GM21717 (cell line): ENCODE data around the gene MCRIP2.
A peak's percentile ranks its signal among the peaks of the same experiment; 100 is the strongest.

Source experiments
- ATAC-seq: cut with Tn5 transposase; IDR thresholded peaks from one replicate; pipeline ENCODE4 v1.9.1; 2021; ENCODE audit warnings: mild to moderate bottlenecking, moderate library complexity; ENCODE audit not compliant: unreplicated experiment

MCRIP2 gene

DNA sequence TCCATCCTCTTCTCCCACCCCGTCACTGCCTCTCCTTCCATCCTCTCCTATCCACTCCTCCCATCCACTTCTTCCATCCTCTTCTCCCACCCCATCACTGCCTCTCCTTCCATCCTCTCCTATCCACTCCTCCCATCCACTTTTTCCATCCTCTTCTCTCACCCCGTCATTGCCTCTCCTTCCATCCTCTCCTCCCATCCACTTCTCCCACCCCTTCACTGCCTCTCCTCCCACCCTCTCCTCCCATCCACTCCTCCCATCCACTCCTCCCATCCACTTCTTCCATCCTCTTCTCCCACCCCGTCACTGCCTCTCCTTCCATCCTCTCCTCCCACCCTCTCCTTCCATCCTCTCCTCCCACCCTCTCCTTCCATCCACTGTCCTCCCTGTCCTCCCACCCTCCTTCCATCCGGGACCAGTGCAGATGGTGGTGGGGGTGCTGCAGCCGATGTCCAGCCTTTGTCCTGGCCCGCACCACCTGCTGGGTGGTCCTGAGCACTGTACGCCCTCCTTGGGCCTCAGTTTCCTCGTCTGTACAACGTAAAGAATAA, 9.7 kb upstream of the MCRIP2 start:
- no peak for ATAC-seq

DNA sequence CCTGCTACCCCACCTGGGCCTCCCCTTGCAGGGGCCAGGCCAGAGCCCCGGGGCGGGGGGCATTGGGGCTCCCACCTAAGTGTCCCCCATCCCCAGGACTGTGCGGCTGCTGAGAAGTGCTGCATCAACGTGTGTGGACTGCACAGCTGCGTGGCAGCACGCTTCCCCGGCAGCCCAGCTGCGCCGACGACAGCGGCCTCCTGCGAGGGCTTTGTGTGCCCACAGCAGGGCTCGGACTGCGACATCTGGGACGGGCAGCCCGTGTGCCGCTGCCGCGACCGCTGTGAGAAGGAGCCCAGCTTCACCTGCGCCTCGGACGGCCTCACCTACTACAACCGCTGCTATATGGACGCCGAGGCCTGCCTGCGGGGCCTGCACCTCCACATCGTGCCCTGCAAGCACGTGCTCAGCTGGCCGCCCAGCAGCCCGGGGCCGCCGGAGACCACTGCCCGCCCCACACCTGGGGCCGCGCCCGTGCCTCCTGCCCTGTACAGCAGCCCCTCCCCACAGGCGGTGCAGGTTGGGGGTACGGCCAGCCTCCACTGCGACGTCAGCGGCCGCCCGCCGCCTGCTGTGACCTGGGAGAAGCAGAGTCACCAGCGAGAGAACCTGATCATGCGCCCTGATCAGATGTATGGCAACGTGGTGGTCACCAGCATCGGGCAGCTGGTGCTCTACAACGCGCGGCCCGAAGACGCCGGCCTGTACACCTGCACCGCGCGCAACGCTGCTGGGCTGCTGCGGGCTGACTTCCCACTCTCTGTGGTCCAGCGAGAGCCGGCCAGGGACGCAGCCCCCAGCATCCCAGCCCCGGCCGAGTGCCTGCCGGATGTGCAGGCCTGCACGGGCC, 8.9 kb upstream of the MCRIP2 start:
- ATAC-seq, result no peak

DNA sequence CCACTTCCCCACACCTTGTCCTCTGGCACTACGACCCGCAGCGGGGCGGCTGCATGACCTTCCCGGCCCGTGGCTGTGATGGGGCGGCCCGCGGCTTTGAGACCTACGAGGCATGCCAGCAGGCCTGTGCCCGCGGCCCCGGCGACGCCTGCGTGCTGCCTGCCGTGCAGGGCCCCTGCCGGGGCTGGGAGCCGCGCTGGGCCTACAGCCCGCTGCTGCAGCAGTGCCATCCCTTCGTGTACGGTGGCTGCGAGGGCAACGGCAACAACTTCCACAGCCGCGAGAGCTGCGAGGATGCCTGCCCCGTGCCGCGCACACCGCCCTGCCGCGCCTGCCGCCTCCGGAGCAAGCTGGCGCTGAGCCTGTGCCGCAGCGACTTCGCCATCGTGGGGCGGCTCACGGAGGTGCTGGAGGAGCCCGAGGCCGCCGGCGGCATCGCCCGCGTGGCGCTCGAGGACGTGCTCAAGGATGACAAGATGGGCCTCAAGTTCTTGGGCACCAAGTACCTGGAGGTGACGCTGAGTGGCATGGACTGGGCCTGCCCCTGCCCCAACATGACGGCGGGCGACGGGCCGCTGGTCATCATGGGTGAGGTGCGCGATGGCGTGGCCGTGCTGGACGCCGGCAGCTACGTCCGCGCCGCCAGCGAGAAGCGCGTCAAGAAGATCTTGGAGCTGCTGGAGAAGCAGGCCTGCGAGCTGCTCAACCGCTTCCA, 8.1 kb upstream of the MCRIP2 start:
- ATAC-seq, result no peak

DNA sequence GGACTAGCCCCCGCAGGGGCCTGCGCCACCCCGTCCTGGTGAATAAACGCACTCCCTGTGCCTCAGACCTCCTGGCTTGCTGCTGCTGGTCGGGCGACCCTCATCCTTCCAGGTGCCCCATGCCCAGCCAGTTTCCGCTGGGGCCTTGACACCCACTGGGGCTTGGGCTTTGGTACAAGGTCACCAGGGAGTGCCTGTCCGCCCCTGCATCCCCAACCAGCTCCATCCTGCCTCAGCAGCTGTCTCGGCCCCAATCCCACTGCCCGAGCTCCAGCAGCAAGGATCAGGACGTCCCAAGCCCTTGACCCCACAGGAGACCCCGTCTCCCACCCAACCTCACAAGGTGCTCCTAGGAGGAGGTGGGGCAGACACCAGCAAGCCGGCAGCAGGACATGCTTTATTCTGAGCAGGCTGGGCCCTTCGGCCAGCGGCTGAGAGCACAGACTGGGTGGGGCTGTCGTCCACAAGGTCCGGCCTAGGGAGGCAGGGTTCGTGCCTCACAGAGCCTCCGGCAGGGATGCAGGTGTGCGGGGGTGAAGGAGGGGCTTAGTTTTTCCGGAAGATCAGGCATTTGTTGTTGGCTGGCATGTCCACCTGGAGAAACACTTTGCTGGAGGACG, 7.5 kb upstream of the MCRIP2 start:
- no peak for ATAC-seq

DNA sequence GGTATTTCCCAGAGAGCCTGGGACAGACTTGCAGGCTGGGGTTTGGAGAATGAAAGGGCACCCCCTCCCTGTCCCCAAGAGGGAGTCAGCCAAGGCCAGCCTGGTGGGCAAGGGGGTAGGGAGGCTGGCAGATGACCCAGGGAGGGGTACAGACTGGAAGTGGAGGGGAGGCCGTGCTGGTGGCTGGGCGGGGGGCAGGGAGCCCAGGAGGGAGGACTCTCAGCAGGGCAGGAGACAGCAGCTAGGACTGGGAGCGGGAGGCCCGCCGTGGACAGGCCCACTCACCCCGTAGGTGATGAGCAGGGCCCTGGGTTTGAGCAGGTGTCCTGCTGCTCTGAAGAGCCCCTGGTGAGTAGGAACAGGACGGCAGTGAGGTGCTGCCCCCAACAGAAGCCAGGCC, 6.6 kb upstream of the MCRIP2 start:
- no peak for ATAC-seq

DNA sequence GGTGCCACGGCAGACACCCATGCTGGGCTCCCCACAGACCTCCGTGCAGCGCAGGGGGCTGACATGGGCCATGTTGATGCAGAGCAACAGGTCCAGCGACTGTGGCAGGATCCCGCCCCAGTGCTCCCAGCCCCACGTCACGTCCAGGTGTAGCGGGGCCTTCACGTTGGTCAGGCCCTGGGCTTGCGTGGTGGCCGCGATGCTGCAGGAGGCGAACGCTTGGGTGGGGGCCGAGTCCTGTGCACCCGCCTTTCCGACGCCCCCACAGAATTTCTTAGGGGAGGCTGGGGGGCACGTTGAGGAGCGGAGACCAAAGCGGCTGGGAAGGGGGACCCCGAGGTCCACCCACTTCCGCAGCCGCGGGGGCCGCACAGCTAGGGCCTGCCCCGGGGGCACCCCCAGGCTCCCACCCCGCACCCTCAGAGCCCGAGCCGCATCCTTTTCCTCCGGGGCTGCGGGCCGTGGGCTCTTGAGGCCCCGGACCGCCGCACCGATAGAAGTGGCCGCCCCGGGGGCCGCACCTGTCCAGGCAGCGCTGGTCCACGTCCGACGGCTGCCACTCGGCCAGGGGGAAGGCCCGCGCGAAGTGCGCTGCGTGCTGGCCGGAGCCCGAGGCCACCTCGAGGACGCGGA, 5.9 kb upstream of the MCRIP2 start:
- peak; percentile 8 for ATAC-seq

DNA sequence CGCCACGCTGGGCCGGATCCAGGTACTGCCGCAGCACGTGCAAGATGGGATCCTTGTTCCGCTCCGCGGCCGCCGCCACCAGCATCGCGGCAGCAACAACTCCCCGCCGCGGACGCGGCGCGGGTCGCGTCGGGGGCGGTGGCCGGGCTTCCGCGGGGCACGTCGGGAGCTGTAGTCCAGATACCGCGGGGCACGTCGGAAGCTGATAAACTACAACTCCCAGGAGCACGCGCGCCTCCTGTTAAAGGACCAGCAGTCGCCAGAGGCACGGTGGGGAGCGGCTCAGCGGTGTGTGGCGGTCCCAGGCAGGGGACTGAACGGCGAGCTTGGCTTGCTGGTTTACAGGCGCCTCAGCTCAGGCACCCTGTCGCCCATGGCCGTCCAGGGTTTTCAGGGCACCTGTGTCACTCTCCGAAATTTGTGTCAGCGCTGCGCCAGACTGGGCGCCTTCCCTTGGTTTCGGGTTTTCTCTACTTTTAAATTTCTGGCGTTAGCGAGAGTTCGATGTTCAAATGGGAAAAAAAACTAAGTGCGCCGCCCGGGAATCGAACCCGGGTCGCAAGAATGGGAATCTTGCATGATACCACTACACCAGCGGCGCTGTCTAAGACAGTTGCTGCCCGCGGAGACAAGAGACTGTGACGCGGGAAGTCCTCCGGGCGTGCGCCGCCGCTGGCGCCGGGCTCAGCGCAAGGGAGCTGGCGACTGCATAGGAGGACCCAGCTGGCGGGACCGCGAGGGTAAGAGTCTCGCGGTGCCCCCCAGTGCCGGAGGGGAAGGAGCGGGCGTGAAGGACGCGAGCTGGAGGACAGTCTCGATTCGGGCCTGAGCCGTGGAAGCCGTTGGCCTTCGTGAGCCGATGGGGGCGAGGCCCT, 5.2 kb upstream of the MCRIP2 start, which contains the start of gene METTL26:
TSS of gene METTL26 (minus strand) at position 100 of the 875 bp plus-strand sequence. CDS start at position 85, 15 bp downstream.
- peak; percentile 57 for ATAC-seq

DNA sequence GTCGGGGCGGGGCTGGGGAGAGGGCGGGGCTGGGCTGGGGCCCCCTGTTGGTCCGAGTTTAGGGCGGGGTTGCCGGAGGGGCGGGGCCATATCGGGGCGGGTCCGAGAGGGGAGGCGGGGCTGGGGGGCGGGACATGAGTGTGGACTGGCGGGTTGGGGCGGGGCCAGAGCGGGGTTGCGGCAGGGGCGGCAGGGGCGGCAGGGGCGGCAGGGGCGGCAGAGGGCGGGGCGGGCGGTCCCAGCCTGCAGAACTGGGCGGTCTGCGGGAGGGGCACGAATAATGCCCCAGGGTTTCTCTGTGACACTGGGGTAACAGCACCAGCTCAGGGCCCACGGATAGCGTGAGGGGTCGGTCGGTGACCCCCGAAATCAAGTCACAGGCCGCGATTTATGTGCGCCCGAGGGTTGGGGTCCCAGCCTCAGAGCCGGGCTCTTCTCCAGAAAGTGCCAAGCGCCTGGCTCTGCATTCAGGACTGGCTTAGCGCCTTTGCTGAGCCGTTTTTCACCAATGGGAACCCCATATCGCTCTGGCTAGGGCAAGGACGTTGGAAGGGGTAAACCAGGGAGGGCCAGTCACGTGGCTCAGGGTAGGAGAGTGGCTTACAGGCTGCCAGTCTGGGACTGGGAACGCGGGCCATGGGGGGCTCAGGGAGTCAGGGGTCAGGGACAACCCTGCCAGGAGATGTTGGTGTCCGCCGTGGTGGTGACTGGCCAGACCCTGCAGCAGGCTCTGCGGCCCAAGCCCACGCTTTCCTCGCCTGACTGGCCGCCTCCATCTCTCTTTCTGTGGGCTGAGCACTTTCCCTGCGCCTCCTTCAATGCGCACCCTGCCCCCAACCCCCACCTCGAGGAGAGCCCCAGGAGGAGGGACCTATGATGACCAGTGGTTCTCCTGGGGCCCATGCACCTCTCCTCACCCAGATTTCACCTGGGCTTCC, 4.3 kb upstream of the MCRIP2 start:
- no peak for ATAC-seq

DNA sequence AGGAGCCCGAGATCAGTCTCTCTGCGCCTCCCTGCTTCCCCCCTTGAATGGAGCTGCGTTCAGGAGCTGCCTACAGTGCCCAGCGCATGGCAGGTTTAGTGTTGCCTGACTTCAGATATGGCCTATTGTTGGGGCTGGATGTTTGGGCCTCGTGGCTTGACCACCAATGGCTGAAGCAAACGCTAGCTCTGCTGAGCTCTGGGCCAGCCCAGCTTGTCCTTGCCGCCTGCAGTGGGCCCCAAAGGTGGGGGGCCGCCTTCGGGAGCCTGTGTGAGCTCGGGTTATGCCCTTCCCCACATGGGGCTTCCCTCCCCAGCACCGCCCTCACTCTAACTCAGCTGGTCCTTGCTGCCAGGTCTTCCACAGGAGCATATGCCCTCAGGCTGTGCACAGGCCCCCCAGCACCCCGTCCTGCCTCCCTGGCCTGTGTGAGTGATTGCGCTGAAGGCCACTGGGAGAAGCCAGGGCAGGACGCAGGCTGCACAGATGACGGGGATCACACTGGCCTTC, 3.5 kb upstream of the MCRIP2 start:
- no peak for ATAC-seq

DNA sequence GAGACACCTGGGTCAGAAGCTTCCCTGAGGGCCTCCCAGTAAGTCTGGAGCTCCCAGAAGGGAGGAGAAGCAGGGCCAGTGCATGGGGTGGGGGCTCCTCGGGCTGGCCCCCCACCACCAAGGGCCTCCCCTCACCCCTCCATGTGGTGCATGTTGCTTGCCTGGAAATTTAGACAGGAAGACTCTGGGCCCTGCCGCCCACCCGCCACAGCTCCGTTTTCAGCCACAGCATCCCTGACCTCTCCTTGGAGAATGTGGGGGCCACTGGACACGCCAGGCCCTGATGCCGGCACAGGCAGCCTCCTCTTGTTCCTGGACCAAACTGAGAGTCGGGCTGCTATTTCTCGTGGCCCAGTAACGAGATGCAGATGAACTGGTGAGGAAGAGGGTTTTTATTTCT, 2.8 kb upstream of the MCRIP2 start:
- no peak for ATAC-seq

DNA sequence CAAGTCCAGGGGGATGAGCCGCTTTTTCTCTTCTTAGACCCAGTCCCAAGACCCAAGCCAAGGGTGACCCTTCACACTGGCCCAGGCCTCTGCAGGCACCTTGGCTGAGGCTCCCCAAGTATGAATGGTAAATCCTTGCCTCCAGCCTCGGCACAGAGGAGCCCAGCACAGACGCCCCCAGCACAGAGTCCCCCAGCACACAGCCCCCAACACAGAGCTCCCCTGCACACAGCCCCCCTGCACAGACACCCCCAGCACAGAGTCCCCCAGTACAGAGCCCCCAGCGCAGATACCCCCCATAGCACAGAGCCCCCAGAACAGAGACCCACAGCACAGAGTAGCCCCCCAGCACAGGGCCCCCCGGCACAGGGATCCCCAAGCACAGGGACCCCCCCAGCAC, 1.0 kb upstream of the MCRIP2 start:
- ATAC-seq, result no peak

DNA sequence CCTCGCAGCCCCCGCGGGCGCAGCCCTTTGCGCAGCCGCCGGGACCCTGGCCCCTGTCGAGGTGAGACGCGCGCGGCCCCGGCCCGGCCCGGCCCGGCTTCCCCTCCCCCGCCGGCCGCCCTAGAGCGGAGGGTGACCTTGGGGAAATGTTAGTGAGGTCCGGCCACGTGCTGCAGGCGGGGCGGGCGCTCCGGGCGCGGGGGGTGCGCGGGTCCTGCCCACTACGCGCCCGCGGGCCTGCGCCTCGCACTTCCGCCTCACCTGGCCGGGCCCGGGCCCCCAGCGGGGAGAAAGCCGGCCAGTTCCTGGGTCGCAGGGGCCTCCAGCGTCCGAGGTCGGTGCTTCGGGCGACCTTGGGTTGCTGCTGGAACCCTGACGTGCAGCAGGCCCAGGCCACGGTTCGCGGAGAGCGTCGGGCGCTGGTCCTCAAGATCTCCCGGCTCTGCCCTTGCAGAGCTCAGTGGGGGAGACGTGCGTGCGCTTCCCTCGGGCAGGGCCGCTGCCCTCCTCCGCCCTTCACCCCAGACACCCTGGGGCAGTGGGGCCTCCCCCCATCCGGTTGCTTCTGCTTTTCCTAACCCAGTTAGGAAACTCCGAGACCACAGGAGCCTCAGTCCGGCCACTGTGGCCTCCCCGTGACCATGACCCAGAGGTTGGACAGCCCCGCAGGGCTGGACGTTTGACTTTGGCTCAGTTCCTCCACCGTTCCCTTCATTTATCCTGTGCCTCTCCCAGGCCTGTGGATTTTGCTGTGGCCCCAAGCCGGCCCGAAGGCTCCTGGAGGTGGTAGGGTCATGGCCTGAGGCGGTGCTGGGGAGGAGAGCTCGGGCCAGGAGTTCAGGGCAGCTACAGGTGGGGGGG, 791 bp downstream of the MCRIP2 start:
- peak; percentile 24 for ATAC-seq

DNA sequence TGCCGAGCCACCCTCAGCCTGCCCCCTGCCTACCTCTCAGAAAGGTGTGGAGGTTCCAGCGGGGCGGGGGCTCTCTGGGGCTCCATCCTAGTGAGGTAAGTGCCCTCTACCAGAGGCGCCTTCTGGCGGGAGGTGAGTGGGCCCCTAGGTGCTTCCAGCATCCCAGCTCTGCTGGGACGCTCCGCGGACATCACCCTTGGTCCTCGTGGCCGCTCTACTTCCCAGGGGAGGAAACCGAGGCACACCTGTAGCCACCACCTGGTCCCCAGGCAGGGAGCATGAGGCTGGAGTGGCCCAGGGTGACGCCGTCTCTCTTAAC, 1.4 kb downstream of the MCRIP2 start:
- ATAC-seq, result no peak

DNA sequence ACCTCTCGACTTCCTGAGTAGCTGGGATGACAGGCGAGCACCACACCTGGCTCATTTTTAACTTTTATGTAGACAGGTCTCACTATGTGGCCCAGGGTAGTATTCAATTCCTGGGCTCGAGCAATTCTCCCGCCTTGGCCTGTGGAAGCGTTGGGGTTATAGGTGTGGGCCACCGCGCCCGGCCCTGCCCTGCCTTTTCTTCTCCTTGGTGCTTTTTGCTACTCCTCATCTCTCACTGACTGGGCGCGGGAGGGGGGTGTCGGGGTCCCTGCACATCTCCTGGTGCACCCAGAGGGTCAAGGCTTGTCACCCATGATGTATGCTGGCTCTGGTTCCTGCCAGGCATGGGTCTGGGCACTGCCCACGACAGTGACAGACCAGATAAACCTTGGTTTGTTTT, 2.9 kb downstream of the MCRIP2 start:
- no peak for ATAC-seq

DNA sequence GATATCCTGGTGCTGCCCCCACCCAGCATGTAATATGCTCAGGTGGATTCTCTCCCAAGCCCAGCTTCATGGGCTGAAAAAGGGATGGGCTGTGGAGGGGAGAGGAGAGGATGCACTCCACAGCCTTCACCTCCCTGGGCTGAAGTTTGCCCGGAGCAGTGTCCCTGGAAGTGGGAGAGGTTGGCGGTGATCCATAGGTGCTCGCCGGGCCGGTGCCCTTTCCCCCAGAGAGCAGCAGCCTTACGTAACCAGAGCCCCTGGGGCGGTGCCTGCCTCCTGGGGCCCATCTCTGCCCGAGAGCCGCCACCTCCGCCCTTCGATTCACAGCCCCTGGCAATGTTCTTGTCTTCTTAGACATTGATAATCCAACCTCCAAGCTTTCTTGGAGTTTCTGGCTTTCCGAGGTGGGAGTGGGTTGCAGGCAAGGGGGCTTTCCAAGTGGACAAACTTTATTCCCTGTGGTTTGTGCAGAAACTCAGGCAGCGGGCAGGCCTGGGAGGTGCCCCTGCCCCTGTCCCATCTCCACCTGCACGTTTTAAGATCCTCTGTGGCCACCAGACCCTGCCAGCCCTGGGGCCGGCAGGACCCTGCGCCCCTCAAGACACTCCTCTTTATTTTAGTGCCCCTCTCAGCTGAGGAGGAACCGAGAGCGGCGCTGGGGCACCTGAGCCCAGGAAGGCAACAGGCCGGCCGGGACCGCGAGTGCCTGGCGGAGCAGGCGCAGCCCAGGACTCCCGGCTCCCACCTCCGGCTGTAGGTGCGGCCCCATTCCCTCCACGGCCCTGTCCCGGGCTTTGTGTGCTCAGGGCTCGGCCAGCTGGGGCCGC, 4.4 kb downstream of the MCRIP2 start:
- ATAC-seq, result no peak

DNA sequence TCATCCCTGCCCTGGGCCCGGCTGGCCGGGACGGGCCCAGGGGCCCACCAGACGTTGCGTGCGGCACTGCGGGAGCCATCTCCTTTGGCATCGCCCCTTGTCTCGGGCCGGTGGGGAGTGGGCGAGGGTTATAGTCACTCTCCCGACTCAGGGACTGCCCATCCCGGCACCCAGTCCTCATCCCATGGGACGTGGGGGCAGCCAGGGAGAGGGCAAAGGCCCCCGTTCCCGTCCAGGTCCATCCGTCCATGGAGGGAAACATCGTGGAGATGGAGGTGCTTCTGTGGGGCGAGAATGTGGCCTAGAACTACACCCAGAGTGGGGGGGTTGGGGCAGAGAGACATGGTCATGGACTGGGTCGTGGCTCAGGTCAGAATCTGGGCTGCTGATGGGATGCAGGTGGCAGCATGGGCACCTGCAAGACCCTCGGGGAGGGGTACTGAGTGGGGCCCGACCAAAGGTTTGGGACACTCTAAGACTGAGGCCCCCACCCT, 5.1 kb downstream of the MCRIP2 start:
- no peak for ATAC-seq
